NK-92 (cell line): ENCODE data around the gene STOX2.

ENCODE experiments used
- DNase-seq: peaks from one replicate; lab custom pipeline; 2025; ENCODE audit not compliant: unreplicated experiment; lab: John Stamatoyannopoulos, UW

STOX2 gene, protein sequence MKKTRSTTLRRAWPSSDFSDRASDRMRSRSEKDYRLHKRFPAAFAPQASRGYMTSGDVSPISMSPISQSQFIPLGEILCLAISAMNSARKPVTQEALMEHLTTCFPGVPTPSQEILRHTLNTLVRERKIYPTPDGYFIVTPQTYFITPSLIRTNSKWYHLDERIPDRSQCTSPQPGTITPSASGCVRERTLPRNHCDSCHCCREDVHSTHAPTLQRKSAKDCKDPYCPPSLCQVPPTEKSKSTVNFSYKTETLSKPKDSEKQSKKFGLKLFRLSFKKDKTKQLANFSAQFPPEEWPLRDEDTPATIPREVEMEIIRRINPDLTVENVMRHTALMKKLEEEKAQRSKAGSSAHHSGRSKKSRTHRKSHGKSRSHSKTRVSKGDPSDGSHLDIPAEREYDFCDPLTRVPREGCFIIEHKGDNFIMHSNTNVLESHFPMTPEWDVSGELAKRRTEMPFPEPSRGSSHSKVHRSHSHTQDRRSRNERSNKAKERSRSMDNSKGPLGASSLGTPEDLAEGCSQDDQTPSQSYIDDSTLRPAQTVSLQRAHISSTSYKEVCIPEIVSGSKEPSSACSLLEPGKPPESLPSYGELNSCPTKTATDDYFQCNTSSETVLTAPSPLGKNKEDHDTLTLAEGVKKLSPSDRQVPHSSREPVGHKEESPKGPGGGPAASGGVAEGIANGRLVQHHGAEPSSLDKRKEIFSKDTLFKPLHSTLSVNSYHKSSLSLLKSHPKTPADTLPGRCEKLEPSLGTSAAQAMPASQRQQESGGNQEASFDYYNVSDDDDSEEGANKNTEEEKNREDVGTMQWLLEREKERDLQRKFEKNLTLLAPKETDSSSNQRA (N-terminal part only)

DNA sequence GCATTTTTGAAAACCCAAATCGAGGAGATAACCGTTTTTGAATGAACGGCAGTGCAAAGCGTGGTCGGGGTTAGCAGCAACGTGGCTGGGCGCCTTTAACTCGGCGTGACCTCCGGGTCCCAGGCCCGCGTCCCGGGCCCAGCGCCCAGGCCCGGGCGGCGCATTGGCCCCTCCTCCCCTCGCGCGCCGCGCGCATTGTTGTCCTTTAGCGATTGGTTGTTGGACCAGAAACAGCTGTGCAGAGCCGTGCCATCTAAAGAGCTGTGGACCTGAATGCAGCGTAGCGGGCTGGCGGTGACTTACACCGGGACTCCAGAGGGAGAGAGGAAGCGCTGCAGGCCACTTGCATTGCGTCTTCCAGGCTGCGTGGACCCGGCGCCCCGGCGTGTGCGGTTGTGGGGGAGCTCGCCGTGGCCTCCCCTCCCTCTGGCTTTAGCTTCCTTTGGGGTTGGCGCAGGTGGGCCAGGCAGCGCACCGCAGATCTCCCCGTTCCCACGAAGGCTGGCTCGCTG, at the start of gene STOX2:
Gene STOX2, plus strand, starts transcription at position 227 of the 512 bp plus-strand sequence. CDS start 1,484 bp downstream, outside the sequence.
- no peak for DNase-seq

DNA sequence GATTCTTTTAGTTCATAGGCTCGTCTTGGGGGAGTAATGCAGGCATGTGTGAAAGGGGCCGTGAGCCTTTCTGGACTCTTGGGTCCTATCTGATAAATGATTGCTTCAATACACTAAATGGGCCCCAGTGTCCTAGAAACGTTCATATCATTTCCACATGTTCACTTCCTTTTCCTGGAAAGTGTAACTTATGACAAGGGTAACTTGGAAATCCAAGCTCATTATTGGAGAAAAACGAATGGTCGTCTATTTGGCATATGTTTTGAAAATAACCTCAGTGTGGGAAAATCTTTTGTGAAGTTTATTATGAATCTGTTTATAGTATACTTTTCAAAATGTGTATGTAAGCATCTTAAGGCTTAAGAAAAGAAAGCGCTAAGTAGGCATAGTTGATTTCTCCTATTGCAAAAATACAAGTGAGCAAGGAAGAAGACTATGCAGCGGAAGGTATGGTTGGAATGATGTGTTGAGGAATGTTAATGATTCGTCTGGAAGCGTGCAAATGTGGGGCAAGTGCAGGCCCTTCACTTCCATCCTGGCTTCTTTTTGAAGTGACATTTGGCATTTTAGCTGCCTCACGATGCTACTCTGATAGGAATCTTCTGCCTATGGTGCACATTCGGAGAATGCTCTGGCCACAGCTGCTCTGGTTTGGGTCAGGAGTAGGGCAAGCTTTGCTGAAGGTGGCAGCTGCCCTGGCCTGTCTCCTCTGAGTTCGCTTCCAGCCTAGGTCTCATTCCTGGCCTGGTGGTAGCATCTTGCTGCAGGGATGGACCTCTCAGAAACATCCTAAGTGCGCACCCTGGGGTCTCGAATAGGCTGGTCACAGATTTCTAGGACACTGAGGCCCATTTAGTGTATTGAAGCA, 49.5 kb upstream of the STOX2 start:
- DNase-seq: no peak

DNA sequence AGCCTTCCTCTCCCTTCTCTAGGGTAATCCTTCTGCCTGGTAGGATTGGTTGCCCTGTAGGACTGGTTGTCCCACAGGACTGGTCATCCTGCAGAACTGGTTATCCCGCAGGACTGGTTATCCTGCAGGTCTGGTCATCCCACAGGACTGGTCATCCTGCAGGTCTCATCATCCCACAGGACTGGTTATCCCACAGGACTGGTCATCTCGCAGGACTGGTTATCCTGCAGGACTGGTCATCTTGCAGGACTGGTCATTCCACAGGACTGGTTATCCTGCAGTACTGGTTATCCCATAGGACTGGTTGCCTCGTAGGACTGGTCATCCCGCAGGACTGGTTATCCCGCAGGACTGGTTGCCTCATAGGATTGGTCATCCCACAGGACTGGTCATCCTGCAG, 48.1 kb upstream of the STOX2 start:
- DNase-seq: no peak

DNA sequence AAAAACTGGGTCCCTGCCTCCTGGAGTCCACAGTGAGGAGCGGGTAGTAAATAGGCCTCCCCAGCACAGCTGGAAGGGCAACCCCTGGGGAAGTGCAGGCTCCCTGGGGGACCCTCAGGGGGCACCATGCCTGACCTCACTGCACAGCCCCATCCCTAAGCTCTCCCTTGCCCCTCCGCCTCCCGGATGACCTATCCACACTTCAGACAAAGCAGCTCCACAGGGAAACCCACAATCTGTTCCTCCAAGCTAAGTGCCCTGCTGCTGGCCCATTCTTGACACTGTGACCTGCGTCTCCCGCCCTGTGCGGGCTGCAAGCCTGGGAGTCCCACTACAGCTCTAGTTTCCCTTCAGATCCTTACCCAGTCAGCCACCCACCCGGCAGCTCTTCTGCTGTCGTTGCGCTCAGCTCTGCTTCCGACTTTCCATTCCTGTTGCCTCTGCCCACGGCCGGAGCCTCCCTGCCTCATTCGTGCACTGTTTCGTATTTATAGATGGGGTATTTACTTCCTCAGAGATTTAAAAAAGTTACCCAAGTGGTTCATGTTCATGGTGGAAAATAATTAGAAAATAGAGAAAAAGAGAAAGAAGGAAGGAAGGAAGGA, 47.0 kb upstream of the STOX2 start:
- no peak for DNase-seq

DNA sequence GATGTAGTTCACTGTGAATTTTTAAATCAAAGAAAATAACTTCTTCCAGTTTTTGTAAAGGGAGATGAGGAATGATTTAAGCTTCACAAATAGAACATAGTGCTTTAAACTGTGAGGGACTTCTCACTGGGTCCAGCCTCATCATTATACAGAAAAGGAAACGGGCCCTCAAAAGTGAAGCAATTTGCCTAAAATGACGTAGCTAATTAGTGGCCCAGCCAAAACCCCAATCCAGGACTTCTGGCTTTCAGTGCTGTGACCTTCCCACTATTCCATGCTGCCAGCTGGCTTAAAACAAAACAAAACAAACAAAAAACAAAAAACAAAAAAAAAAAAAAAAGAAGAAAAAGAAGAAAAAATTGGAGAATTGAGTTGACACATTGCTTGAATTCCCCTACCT, 45.0 kb upstream of the STOX2 start:
- DNase-seq: no peak

DNA sequence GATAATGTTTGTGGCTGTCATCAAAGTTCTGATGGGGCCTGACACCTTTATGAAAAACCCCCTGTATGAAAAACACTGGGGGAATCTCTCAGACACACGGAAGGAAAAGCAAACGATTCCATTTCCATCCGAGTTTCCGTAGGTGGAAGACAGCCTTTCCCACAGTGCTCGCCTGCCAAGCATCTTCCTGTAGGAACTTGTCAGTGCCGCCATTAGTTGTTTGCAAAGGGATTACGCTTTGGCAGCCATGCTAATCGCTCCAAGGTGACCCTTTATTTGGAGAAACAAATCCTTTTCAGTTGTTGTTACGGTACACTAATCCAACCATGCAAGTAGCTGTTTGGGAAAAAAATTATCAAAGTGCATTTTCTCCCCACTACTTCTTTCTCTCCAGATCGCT, 44.4 kb upstream of the STOX2 start:
- no peak for DNase-seq

DNA sequence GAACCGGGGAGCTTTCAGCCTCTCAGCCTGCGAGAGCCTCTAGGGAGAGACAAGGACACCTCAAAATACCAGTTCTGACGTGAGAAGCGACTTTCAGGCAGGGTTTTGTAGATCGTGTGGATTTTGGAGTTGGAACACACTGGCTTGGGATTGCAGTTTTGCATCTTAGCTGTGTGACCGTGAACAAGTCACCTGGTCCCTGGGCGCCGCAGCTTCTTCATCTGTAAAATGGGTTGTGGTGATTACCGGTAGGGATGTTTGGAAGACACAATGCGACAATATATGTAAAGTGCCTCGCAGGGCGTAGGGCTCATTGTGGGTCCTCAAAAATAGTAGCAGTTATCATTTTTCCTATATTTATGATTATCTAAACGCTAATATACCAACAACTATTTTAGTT, 43.7 kb upstream of the STOX2 start:
- DNase-seq: no peak

DNA sequence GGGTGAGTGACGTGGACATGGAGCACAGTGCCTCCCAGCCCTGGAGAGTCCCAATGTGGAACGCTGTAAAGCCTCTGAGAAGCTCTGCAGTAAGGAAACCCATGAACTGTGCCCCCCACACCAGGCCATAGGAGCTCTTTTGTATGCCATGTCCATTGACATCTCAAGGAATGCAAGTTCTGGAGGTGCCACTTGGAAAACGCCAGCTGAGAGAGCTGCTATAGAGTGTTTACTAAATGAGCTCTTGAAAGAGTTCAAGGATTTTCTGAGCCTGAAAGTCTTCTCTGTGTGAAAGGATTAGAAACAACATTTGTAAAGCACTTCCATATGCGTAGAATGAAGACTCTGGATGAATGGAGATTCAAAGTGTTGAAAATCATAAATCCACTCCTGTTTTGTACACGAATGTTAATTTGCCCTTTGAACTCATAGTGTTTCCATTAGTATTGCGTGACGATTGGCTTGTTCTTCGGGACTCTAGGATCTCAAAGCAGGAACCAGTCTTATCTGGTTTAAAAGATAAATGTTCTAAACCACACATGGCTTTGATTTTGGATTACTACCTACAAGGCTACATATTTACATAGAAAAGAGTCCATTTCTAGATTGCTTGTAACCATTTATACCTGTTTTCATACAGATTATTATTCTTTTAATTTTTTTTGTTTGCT, 41.8 kb upstream of the STOX2 start:
- DNase-seq: no peak

DNA sequence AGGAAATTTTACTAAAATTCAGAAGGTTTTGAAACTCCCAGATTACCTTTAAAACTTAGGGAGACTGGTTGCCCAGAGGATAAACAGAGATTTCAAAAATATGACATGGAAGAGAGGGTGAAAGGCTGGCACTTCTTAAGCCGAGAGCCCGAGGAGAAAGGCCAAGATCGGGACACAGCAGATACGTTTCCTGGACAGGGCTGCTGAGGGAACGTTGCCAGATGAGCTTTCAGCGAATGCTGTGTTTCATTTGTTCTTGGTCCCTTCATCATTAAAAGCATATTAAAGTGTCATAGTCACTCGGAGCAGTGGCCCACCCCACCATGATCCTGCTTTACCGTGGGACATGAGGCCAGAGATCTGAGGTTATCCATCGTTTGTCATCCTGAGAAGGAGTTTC, 37.9 kb upstream of the STOX2 start:
- DNase-seq: no peak

DNA sequence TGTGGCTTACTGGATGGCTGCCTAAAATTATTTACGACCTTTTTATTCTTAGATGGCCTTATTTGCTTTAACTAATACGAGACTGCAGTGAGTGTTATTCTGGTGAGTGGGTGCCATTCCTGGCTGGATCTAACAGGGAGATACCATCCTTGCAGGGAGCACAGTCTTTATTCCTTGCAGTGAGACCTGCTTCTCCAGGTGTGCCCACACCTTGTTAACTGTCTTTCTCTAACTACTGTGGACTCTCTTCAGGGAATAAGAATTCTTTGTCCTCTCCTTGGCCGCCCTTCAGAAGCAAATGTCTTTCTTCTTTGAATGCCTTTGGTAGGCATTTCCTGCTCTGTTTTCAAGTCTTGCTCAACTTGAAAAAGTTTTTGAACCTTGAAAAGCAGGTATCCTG, 34.1 kb upstream of the STOX2 start:
- DNase-seq: no peak

DNA sequence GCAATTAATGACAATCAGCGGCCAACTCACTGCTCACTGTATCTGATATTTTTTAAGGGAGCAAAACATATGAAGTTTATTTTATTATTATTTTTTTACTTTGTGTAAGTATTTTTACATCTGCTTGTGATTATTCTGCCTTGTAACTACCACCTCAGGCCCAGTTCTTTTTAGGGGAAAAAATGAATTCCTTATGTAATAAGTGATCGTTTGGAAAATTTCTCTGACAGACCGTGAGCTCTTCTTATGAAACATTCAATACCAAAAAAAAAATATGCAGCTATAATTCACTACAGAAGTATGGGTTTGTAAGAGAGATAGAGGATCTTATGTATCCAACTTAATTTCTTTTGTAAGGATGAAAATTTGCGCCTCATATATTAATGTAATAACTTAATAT, 33.5 kb upstream of the STOX2 start:
- no peak for DNase-seq

DNA sequence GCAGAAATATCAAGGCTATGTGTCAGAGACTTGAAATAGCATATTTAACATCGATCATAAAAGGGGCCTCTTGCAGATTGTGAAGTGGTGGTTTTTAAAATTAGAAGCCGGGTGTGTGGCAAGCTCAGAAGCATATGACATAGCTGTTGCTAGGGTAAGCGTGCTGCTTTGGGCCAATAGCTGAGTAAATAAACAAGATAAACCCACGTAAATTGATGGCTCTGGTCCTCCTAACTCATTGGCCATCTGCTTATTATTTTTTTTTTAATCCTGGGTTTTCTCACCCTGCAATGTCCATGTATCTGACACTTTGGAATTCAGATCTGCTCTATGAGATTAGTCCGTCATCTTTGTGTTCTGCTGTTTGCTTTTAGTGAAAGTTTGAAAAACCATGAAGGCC, 32.6 kb upstream of the STOX2 start:
- no peak for DNase-seq

DNA sequence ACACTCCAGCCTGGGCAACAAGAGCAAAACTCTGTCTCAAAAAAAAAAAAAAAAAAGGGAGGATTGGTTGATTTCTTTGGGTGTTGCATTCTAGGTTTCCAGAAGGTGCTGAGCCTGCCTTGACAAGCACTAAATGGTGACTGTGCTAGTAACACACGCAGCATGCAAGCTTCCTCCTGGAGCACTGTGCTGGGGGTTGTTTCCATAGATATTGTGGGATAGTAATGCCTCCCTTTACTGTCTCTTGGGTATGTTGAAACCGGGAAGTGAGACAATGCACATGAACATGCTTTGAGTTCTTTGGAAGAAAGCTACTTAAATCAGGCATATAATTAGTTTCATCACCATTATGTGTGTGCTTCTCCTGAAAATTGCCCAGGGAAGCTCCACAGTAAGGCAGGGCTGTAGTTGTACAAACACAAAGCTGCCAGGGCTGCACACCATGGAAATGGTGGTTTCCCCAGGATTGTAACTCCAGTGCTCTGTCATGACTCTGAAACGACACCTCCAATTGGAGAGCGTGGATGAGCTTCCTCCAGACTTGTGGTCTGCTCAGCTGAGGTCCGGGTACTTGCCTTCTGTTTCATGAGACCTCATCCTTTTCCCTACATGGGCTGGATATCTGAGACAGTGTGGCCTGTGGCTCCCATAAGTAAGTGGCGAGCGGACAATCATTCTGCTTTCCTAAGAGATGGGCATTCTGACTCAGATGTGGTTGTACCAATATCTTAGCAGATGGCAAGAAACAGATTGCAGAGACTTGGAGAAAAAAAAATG, 31.5 kb upstream of the STOX2 start:
- DNase-seq: no peak

DNA sequence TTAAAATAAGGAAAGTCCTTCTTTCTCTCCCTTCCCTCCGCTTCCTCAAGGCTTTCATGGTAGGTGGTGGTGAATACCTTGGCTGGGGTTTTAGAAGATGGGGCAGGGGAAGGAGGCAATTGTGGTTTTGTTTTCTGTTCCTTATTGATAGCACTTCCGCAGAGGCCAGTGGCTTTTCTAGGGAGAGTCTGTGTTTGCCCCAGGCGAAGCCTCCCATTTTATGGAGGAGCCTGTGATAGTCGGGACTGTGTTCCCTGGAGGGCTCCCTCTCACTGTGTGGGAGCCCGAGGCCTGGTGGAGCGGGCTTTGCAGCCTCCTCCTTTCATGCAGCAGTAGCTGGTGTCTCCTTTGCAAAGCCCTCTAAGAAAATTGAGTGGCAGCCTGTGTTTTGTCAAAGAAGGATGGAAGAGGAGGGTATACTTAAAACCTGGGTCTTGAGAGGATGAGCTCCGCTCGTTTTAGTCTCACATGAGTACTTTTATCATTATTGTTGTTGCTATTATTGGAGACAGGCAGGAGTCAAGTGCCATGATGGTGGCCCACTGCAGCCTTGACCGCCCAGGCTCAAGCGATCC, 29.8 kb upstream of the STOX2 start:
- no peak for DNase-seq

DNA sequence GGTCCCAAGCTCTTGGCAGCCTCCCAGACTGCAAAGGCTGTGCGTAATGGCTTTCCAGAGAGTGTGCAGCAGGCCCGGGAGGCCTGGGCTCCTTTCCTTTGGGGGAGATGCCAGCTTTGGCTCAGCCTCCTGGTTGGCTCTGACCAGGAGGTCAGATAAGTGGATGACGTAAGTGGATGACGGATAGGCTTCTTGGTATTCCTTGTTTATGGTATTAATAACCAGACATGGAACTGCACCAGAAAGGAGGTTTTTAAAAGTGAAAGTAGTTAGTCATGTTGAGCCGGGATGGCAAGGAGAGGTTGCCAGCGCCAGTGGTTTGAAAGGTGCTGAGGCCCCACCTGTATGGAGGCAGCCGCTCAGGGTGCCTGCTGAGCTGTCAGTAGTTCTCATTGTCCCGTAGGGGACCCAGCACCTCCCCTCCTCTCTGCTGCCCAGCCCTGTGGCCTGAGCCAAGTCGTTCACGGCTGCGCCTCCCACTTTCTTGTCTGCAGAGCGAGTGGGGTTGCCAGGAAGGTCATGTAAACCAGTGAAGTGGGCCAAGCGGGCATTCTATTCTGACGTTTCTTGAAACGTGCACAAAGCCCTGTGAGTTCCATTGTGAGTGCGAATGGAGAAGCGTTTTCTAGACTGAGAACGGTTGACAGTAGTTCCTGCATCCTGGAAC, 28.7 kb upstream of the STOX2 start:
- no peak for DNase-seq

DNA sequence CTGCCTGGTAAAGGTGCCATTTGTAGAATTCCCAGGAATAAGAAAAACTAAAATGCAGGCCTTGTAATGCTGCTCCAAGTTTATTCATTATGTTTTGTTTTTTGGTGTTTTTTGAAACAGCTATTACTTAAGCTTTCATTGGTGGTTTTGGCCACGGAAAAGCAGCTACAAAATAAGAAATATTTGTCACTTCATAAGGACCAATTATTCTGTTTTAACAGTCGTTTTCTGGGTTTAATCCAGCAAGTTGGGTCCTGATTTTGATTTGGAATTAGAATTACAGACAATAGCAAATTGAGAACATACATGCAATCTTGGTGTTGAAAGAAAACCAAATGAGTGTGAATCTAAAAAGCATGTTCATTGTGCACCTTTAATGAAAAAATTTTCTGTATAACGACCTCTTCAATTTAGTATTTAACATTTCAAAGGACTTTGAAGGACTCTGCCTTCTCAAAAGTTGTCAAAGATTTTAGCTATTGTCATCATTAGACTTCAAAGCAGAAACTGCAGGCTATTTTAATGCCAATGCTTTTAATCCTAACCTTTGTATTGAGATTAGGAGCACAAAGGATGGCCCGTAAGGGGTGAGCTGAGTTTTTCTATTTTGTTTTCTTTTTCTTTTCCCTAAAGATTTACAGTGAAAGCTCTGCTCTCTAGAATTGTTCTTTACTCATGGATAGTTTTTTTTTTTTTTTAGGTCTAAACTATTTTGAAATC, 26.7 kb upstream of the STOX2 start:
- DNase-seq: no peak

DNA sequence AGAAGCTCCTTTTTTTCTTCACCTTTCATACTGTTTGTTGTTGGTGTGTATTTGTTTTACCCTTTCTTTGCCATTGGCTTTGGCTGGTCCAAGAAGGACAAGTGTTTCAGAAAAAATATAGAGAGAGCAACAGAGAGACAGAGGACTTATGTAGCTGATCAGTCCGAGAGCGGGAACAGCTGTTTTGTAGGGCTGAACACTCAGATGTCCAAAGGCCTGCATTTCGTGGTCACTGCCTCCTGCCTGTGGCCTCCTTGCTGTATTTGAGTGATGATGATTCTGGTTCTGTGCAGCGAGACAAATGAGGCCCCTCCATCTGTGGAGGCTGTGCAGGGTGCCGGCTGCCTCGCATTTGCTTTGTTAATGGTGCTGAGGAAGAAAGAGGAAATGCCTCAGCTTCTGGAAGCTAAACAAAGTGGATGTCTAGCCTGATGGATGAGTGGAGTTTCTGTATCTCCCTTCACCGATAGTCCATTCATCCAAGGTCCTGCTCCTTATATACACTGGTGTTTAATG, 19.8 kb upstream of the STOX2 start:
- DNase-seq: no peak

DNA sequence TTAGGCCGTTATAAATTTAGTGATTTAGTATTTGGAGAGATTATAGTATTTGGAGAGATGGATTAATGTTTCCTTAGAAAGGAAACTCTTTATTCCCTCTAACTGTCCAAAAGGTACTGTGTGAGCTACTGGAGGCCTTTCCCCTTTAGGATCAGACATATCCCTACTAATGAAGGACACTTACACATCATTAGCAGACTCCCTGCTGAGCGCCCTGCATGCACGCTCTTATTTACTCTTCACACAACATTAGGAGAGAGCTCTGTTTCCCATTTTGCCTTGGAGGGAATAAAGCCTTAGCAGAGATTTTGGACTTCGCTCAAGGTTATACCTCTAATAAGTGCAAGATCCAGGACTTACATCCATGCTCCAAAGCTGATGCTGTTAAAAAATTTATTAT, 17.8 kb upstream of the STOX2 start:
- no peak for DNase-seq
